DMS53 (cell line): ENCODE results near the gene DPH1.

Source experiments
- DNase-seq: peaks from one replicate; lab custom pipeline; 2025; lab: John Stamatoyannopoulos, UW

DPH1 gene

DNA sequence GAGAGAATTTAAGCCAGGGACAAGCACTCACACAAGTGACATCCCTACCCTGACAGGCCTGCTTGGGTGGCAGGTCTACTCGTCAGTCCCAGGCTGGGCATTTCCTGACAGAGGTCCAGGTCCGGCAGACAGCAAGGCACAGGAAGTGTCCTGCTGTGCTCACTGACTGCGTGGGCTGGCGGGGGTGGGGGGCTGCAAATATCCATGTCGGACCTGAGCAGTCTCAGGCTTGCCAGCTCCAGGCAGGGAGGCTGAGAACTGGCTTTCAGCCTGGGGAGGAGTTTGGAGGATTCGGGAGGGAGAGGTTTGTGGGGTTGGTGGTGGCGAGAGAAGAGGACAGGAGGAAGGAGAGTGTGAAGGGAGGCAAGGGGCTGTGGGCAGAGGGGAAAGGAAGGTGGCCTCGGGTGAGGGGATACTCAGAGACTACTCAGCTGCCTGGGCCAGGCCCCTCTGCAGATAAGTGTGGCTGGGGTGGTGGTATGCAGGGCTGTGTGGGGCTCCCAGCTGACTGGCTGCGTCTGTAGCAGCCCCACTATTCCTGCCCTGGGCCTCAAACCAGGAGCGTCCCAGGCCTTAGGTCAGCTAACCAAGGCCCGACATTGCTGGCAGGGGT, 32.7 kb downstream of the DPH1 start:
- DNase-seq = no peak

DNA sequence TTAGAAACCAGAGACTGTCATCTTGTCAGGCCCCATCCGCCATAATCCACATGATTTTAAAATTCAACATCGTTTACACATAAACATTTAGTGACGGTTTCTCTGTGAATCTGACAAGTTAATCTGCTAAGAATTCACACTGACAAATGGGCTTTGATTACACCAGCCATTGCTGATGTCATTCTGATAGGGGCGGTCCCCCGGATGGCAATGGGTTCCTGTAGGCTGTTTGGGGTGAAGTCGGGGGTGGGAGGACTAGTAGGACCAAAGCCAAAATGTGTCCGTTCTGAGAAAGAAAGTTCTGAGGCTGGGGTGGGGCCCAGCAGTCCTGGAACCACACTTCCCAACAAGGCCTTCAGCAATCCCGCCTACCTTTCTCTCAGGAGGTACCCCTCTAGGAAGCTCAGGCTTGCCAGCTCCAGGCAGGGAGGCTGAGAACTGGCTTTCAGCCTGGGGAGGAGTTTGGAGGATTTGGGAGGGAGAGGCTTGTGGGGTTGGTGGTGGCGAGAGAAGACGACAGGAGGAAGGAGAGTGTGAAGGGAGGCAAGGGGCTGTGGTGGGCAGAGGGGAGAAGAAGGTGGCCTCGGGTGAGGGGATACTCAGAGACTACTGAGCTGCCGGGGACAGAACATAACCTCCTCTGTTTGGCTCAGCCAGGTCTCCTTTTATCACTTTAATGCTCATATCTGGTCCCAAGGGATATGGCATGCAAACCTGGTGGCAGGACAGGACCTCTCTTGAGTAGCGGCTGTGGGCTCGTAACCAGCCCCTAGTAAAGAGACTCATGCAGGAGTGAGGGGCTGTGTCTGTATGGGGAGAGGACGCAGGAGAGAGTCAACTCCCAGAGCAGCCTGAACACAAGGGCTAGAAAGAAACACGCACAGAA, 33.6 kb downstream of the DPH1 start:
- no peak for DNase-seq

DNA sequence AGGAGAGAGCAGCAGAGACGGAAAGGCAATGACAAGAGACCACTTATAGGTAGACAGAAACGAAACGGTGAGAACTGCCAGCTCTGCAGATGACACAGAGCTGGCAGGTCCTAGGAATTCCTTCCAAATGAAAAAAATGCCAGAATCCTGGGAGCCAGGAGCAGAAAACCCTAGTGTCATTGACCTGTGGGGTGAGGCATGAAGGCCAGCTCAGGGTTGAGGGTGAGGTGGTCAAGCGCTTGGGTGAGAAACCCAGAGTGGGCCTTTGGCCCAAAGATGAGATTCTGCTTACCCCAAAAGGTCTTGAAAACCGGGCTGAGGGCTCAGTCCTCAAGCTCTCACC, 34.2 kb downstream of the DPH1 start:
- DNase-seq = no peak

DNA sequence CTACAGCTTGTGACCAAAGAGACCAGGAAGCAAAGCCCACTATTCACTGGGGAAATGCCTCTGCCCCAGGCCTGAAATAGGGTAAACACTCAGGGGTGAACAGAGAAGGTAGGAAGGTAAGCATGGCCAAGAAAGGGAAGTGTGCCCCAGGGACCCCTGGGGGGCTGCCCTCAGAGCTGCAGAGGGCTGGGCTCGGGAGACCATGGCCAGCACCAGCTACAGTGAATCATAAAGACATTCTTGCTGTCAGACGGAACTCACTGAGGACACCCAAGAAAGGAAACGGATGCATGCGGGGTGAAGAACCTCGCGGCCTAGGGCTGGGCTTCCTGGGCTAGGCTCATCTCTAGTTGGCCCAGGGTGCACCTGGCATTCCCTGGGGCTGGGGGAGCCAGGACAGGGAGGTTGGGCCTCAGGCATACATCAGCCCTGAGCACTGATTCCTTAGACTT, 34.6 kb downstream of the DPH1 start:
- no peak for DNase-seq

DNA sequence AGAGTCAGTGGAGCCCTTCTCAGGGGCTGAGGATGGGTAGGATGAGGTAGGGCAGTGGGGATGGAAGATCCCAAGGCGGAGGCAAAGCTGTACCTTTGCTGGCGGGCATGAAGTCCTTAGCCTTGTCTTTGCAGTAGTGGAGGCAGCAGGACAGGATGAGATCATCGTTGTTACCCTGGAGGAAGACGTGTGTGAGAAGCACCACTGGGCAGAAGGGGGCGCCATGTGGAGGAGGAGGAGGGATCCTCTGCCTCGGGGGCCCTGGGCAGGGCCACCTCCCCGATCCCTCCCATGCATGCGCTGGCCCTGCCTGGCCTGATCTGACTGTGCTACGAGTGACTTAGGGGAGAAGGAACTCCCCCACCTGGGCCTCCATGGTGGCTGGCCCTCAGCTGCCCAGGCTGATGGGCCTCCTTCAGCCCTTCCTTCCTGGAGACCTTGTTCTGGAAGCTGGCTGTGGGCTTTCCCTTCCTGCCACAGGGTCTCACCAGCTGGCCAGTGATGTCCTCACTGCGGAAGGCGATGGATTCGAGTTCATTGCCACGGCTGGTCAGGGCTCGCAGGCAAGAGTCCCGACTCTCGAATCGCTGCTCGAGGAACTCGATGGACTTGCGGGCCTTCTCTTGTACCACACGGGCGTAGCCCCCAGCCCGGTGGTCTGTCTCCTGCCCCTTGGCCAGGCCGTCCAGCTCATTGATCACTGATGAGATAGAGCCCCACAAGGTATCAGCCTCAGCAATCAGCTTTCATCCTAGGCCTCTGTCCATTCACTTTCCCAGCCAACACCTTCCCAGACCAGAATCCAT, 35.2 kb downstream of the DPH1 start:
- DNase-seq = peak; percentile 37

DNA sequence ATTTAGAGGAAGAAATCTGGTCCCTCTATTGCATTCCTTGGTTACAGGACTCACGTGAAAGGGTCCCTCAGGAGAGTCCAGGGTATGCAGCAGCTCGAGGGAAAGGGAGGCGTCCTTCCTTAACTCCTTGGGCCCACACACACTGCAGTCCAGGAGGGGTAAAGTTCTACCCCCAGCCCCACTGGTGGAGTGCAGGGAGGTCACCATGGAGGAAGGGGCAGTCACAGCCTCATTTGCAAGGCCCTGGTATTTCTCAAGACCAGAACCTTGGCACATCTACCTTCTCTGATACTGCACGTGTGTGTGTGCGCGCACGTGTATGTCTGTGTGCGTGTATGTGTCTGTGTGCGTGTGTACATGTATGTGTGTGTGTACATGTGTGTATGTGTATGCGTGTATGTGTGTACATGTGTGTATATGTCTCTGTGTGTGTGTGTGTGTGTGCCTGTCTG, 36.0 kb downstream of the DPH1 start:
- DNase-seq = no peak

DNA sequence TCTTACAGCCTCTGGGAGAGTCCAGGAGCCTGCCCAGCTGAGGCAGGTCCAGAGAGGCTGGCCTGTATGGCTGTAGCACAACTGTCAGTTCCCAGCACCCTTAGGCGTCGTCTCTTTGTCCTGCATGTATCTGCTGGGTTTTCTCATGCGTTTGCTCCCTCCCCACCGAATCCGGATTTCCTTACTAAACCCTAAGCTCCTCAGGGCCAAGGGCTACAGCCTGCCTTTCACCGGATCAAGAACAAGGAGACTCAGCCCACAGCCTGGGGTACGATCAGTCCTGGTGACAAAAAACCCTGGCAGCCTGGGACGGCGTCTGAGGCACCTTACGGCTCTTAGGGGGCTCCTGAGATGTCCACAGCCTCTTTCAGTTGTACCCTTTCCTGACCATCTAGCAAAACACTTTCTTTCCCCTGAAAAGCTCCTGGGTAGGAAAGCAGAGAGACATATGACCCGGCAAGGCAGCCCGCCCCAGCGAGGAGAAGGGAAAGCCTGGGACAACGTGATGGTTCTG, 37.2 kb downstream of the DPH1 start:
- DNase-seq = no peak

DNA sequence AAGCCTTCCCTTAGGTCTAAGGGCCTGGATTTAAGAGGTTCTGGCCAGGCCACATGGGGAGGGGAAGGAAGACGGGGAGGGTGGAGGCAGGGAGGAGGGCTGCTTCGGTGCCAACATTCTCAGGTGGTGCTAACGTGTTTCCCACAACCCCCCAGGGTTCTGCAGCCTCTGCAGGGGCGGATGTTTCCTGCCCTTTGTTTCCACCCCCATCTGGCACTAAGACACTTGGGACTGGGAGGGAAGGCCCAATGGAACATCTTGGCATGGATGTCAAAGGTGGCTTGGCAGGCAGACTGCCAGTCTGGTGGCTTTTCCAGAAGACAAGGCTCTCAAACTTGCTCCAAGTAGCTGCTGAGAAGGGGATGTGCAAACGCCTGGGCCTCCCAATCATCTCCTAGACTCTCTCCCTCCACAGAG, 37.7 kb downstream of the DPH1 start:
- no peak for DNase-seq

DNA sequence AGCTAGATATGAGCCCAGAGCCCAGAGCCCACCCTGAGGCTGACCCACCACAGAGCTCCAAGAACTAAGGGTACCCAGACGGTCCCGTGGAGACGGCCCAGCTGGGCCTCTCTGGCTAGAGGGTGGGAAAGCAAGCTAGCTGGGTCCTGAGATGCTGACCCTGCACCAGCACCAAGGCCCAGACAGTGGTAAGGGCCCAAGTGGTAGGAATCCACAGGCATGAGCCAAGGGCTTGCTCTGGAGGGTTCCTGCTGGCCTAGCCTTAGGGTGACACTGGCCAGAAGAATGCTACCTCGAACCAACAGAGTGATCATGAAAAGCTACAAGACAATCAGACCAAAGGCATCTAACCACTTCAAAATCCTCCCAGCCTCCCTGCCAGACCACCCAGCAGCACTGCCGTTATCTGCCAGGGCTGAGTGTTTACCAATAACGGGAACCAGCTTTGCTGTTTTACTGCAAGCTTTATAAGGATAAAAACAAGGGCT, 38.1 kb downstream of the DPH1 start:
- DNase-seq = no peak

DNA sequence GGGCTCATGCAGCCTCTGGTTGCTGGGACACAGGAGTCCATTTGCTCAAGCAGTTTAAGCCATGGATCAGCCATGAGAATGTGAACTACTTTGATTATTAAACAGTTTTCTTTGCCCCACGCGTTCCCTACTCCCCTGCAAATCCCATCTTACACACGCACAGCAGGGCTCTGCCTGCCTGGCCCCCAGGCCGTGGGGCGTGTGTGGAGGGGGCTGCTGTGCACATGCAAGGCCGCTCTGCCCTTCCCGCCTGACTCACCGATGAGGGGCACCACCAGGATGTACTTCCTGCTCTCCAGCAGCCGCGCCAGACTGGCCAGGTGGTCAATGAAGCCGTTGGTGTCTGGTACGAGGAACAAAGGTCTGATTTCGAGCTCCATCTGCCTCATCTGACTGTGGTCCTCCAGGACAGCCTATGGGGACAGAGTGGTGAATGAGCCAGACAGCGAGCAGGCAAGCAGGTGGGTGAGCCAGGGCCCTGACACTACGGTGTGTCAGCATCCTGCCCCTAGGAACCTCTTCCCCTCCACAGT, 38.6 kb downstream of the DPH1 start:
- DNase-seq = no peak

DNA sequence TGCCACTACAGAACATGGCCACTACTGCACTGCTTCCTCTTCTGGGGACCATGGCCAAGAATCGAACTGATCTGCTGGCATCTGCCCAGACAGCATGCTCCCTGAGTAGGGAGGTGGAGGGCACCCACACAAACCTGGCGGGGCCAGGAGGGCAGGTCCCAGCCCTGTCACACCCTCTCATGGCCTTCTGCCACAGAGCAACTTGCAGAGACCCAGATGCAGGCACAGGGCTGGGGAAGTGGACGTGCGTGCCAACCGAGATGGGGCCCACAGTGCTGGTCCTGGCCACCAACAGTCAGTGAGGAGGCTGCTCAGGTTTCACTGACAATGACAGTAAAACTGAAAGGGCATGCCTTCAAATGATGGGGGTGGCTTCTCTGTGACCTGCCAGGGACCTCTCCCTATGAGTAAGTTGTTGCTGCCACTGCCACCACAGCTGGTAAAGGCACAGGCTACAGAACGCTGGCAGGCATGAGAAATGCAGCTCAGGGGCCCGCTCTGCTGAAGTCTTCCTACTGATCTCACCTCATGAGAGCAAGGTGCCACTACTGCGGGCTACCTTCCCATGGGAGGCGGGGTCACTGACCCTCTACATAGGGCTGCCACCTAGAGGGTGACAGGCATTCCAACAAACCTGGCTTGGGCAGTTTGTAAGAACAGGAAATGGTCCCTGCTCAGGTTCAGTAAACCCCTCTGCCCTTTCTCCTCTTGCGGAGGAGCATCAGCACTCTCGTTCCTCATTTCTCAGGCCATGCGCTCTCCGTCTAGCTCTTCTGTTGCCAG, 40.5 kb downstream of the DPH1 start:
- DNase-seq = no peak

DNA sequence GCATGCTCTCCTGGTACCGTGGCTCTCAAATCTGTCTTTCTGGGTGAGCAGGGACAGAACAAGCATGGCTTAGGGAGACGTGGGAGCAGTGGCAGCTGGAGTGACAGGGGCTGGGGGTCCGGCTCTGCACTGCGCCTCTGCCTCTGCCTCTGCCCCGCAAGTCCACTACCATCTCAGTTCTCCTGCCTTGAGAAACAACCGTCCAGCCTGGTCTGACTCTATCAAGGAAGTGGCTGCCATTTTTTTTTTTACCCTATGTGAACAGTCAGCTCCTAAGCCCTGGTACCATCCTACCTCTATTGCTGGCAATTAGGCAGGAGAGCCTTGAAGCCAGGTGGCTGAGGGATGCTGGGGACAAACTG, 41.1 kb downstream of the DPH1 start:
- no peak for DNase-seq

DNA sequence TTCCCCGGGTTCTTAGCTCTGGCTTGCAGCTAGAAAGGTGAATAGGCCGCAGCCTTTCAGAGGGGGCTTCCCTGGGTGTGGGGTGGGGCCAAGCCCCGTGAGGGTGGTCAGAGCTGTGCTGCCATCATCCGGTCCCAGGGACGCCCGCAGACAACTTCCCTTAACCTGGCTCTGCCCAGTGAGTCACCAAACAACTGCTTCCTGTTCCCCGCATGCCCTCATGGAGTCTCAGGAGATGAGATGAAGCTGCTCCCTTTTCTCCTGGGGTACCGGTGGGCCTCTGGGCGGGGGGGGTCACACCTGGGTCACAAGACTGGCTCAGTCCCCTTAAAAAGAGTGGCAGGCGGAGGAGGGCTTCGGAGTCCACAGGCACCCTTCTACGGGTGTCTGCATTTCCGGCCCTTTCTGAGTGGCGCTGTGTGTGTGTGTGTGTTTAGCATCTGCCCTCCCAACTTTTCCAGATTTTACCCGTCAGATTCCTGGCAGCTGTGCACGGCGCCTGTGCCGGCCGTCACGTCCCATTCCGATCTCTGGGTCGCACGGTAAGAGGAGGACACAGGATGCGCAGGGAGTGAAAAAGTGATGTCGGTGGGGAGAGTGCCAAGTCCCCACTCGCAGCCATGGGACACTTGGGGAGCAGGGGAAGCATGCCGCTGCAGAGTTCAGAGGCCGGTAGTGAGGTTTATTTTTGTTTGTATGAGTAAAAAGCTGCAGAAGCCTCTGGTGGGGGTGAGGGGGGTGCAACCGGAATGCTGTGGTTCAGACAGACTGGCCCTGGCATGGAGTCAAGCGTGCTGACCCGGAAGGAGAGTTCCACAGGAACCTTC, 41.7 kb downstream of the DPH1 start:
- no peak for DNase-seq

DNA sequence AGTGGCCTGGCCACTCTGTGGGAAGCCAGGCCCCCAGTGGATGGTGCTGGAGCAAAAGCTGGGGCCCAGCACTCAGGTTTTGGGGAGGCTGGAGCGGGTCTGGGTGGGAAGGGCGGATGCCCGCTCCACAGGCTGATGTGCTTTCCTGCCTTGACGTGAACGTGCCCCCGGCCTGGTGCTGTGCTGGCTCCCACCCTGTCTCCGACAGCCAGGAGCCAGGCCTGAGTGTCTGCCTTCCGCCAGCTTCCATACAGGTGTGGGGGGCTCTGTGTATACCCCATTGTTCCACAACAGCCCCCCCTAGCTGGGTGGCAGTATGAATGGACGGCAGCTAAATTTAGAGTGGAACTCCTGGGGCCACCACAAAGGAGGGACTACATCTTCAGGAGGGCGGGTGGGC, 45.0 kb downstream of the DPH1 start:
- DNase-seq = no peak

DNA sequence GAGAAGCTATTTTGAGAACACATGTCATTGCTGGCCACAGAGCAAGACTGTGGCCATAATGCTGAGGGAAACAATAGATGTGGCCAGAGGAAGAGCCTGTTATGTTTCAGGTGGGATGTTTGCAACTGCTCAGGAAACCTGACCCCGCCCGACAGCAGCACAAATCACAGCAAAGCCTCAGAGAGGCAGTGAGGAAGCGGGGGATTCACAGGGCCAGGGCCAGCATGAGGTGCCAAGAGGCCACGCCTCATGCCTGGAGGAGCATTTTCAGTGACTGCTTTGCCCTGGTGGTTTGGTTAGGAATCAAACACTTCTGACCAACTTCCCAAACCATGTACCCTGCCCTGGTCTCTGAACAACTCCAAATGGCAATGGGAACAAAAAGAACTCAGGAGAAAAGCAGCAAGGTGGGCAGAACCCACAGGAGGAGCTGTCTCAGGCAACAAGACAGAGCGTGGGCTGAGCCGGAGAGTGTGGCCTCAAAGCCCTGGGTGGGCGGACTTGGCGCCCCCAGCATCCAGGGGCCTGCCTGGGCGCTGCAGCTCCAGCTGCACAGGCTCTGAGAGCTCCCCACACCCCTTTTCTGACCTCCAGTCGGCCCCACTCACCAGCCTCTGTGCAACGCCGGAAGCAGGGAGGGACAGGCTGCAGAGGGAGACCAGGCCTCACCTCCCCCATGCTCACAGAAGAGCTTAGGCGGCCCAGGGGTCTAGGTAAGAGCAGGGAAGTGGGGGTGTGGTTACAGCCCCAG, 45.6 kb downstream of the DPH1 start:
- no peak for DNase-seq

DNA sequence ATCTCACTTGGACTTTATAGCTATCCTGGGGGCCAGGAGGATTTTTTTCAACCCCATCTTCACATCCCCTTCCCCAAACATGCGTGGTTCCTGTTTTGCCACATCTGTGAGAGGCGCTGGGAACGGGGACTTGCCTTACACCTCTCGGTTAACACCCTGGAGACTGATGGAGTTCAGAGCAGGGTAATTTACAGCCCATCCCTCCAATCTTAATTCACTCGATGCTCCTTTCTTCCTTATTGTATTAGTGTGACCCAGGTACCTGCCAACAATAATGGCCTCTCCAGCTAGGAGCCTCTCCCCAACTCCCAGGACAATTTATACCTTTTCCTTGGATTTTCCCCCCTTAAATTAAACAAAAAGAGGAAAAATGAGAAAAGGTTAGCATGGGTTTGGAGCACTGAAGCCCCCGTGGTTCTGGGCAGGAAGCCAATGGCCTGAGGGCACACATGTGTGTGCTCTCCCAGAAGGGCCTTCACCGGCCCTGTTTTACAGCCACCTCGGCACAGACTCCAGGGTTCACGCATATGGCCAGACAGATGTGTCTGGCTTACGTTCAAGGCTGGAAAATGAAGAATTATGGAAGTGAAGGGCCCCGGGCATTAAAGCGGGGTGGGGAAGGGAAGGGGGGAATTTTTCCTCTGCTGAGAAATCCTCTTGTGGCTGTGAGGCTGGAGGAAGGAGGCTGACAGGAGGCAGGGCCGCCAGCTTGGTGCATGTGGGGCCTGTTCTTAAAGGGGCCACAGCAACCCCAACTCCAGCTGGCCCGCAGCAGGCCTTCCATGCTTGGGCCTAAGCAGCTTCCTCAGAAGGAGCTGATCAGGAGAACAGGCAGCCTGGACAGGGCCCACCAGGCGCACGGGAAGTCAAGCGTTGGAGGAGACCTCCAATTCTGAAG, 46.4 kb downstream of the DPH1 start:
- no peak for DNase-seq

DNA sequence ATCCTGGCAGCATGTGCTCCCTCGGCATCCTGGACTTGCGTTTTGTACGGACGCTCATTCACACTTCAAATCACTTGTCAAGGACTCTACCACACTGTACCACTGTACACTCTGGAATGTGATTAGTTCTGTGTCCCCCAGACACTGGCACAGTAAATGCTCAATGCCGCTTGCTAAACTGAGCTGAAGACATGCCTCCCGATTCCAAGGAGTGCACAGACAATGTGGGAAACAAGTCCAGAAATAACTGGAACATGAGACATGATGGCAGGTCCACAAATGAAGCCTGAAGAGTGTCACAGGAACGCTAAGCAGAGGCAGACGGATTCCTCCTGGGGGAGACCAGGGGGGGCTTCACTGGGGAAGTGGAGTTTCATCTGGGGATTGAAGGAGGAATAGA, 47.1 kb downstream of the DPH1 start:
- no peak for DNase-seq

DNA sequence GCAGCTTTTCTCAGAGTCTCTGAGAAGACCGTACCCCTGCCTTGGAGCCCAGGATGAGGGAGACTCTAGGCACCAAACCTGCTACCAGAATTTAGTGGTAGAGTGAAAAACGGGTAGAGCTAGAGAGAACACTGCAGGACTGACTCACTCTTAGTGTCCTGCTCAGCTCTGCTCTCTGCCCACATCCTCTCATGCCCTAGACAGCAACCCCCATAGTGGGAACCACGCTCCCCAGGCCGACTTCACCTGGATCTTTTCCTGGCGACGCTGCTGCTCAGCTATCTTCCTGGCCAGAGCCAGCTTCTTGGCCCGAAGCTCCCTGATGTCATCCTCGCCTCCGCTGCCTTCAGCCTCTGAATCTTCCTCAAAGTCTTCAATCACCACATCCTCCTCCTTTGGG, 51.6 kb downstream of the DPH1 start:
- DNase-seq = no peak
